GM12878 (cell line): ENCODE measurements around the gene PRPF31.

Experiments
- BMI1 ChIP-seq: fragments of 450-650 bp; IDR thresholded peaks from 2 replicates; pipeline ENCODE4 v1.6.1; 2016; ENCODE audit warnings: mild to moderate bottlenecking, moderate library complexity, borderline replicate concordance
- CTCF ChIP-seq, 3 experiments: IDR thresholded peaks in 2 of 3; conservative IDR thresholded peaks in 1 of 3; 2 replicates each; pipeline ENCODE4 v1.5.1; 2011; ENCODE audit warnings: low read depth in 3 of 3, low read length in 3 of 3, mild to moderate bottlenecking in 3 of 3, control low read depth in 2 of 3, moderate library complexity in 2 of 3, inconsistent platforms in 1 of 3, mixed read lengths in 1 of 3; ENCODE audit not compliant: control insufficient read depth in 2 of 3, insufficient read depth in 1 of 3; ENCODE audit errors: extremely low read depth in 1 of 3
- EGR1 ChIP-seq, 2 experiments: IDR thresholded peaks; 1 replicate in 1 of 2; 2 replicates in 1 of 2; pipeline ENCODE4 v1.6.1; 2011 to 2012; ENCODE audit warnings: low read depth in 2 of 2, low read length in 2 of 2, borderline replicate concordance in 1 of 2, mild to moderate bottlenecking in 1 of 2, moderate library complexity in 1 of 2
- EZH2 ChIP-seq: IDR thresholded peaks from 2 replicates; pipeline ENCODE4 v1.6.1; 2012; ENCODE audit warnings: low read depth, mild to moderate bottlenecking, control low read depth, inconsistent platforms, low read length, borderline replicate concordance; ENCODE audit not compliant: control insufficient read depth
- FOXM1 ChIP-seq: IDR thresholded peaks from 2 replicates; pipeline ENCODE4 v1.6.1; 2012; ENCODE audit warnings: low read depth, mild to moderate bottlenecking, inconsistent platforms, low read length, moderate library complexity
- HCFC1 ChIP-seq: fragments of 150-350 bp; IDR thresholded peaks from 2 replicates; pipeline ENCODE4 v1.6.1; 2014; ENCODE audit warnings: low read length
- NR2C2 ChIP-seq: IDR thresholded peaks from 2 replicates; pipeline ENCODE4 v1.6.1; 2011; ENCODE audit warnings: borderline replicate concordance, low read depth; ENCODE audit not compliant: control insufficient read depth, insufficient read length
- SIX5 ChIP-seq: IDR thresholded peaks from 2 replicates; pipeline ENCODE4 v1.6.1; 2011; ENCODE audit warnings: mild to moderate bottlenecking, low read depth, low read length, moderate library complexity; ENCODE audit not compliant: severe bottlenecking
- TAF1 ChIP-seq: IDR thresholded peaks from 2 replicates; pipeline ENCODE4 v1.6.1; 2011; ENCODE audit warnings: mild to moderate bottlenecking, low read depth, low read length, borderline replicate concordance
- USF2 ChIP-seq: IDR thresholded peaks from 2 replicates; pipeline ENCODE4 v1.6.1; 2011; ENCODE audit warnings: low read depth, low read length, improper control_type of control experiment, borderline replicate concordance
- ZBTB11 ChIP-seq: fragments of 450-650 bp; formaldehyde crosslinking; IDR thresholded peaks from 2 replicates; pipeline ENCODE4 v1.5.0; 2022; ENCODE audit warnings: mild to moderate bottlenecking, missing genetic modification characterization

GRCh38 chr19:54142166-54142780, 26.7 kb downstream of the PRPF31 start:
- TF ChIP-seq CTCF (IDR thresholded peaks at IDR 0.05 in 2 of 3, conservative IDR thresholded peaks at IDR 0.05 in 1 of 3; ENCODE audit: control insufficient read depth in 2 of 3, extremely low read depth in 1 of 3, insufficient read depth in 1 of 3, low read depth in 3 of 3, low read length in 3 of 3) = no peak
- TF ChIP-seq ZBTB11 (CRISPR knock-in tag) = no peak
- no peak for TF ChIP-seq NR2C2
- no peak for TF ChIP-seq BMI1
- no peak for TF ChIP-seq TAF1
- no peak for TF ChIP-seq FOXM1
- TF ChIP-seq HCFC1 = no peak
- TF ChIP-seq SIX5 = no peak
- no peak for TF ChIP-seq USF2
- TF ChIP-seq EGR1 (IDR thresholded peaks at IDR 0.05; ENCODE audit: borderline replicate concordance in 1 of 2, low read depth in 2 of 2, low read length in 2 of 2) = no peak
- no peak for TF ChIP-seq EZH2
